MCF 10A (cell line): ENCODE data around the gene MLLT10. TPM values are rescaled to one million over a fixed set of nuclear protein-coding genes. Genes with fewer than 3 reads are reported as not detected.
A peak's percentile ranks its signal among the peaks of the same experiment; 100 is the strongest.
"Not testable (repeated sequence)": the region's sequence is repeated elsewhere in the genome, so short reads cannot be mapped to it uniquely, and the experiment has no call there.

Experiments
- BruUV-seq: library from RNA; stranded (reverse); fragments of 400-500 nt; replicated peaks from 2 replicates; lab custom pipeline; 2021; lab: Mats Ljungman, UMichigan
- CTCF ChIA-PET: fragments of 300-600 bp; sonication (Branson Sonifier 250); formaldehyde crosslinking; extraction: SDS; loops from one replicate; lab custom pipeline; 2021; ENCODE audit warnings: antibody characterized with exemption, inconsistent platforms; lab: Yijun Ruan, JAX
- POLR2A ChIA-PET: fragments of 300-600, 350-650 bp; sonication (Branson Sonifier 250); formaldehyde crosslinking; extraction: SDS; loops from one replicate; lab custom pipeline; 2020; ENCODE audit warnings: antibody characterized with exemption, inconsistent platforms; lab: Yijun Ruan, JAX
- DNase-seq: peaks from one replicate; pipeline ENCODE4 v3.0.0-alpha.2; 2018; ENCODE audit not compliant: unreplicated experiment
- H3K27ac Mint-ChIP-seq: one replicate; pipeline ENCODE4 v1.8.0; 2022; ENCODE audit warnings: mild to moderate bottlenecking, low read depth, mixed read lengths; ENCODE audit not compliant: unreplicated experiment
- H3K27me3 Mint-ChIP-seq: one replicate; pipeline ENCODE4 v1.8.0; 2022; ENCODE audit warnings: mixed read lengths; ENCODE audit not compliant: insufficient read depth, unreplicated experiment
- H3K36me3 Mint-ChIP-seq: one replicate; pipeline ENCODE4 v1.8.0; 2022; ENCODE audit warnings: mild to moderate bottlenecking, moderate library complexity, mixed read lengths; ENCODE audit not compliant: insufficient read depth, unreplicated experiment
- H3K4me1 Mint-ChIP-seq: one replicate; pipeline ENCODE4 v1.8.0; 2022; ENCODE audit warnings: mixed read lengths; ENCODE audit not compliant: insufficient read depth, unreplicated experiment
- H3K4me3 Mint-ChIP-seq: one replicate; pipeline ENCODE4 v1.8.0; 2022; ENCODE audit warnings: mild to moderate bottlenecking, moderate library complexity, mixed read lengths; ENCODE audit not compliant: unreplicated experiment
- H3K9me3 Mint-ChIP-seq: one replicate; pipeline ENCODE4 v1.8.0; 2022; ENCODE audit warnings: mixed read lengths; ENCODE audit not compliant: unreplicated experiment
- CTCF ChIP-seq: fragments of 200-600 bp; IDR thresholded peaks from one replicate; pipeline ENCODE4 v1.8.0; 2022; ENCODE audit warnings: antibody characterized with exemption, mild to moderate bottlenecking; ENCODE audit not compliant: unreplicated experiment
- intact Hi-C: fragments of 100-400 bp; cut with micrococcal nuclease; formaldehyde crosslinking; loops from 2 replicates; pipeline ENCODE4 v1.14.1; 2022
- total RNA-seq: library from RNA; stranded (reverse); gene quantifications from 2 replicates; pipeline ENCODE4 v1.2.3, GENCODE V29; 2022

The MLLT10 gene
- total RNA-seq, 1 experiment from 2014 or later: 47.5 TPM

GRCh38 chr10:21625623-21626229 is 91.7 kb downstream of the MLLT10 start:
- BruUV-seq: no TSS peak
- intact Hi-C loops: no loop called here
- Mint-ChIP-seq H3K27ac (peak overlapping the region; percentile 43), H3K27me3 (no peaks in the 10 kb centered on the region), H3K9me3 (no peaks in the 10 kb centered on the region), H3K4me3 (no peak overlapping the region), H3K36me3 (peaks cover 71% of the 10 kb centered on the region), H3K4me1 (peaks cover 10% of the 10 kb centered on the region)
- no peak for TF ChIP-seq CTCF
- POLR2A ChIA-PET: interaction anchor here (1.2 kb wide), 1 partner anchor 11 kb away, joined by 3 read pairs; no protein-coding TSS in a partner anchor
- DNase-seq: no peak
- CTCF ChIA-PET: interaction anchor here (1.6 kb wide), 1 partner anchor 9 kb away, joined by 4 read pairs; no protein-coding TSS in a partner anchor

GRCh38 chr10:21626457-21627161 is 92.6 kb downstream of the MLLT10 start:
- Mint-ChIP-seq H3K4me3 (no peak overlapping the region), H3K9me3 (no peaks in the 10 kb centered on the region), H3K27me3 (no peaks in the 10 kb centered on the region), H3K4me1 (peaks cover 14% of the 10 kb centered on the region), H3K36me3 (peaks cover 76% of the 10 kb centered on the region), H3K27ac (no peak overlapping the region)
- CTCF ChIA-PET: interaction anchor here (1.6 kb wide), 1 partner anchor 9 kb away, joined by 4 read pairs; no protein-coding TSS in a partner anchor
- intact Hi-C loops: no loop called here
- no TSS peak for BruUV-seq
- POLR2A ChIA-PET: interaction anchor here (1.2 kb wide), 1 partner anchor 12 kb away, joined by 3 read pairs; no protein-coding TSS in a partner anchor
- no peak for TF ChIP-seq CTCF
- peak; percentile 51 for DNase-seq

- H3K4me1 Mint-ChIP-seq: peaks cover 15% of the 10 kb centered on the region
- no peak for DNase-seq
- no peaks in the 10 kb centered on the region for H3K9me3 Mint-ChIP-seq
- H3K36me3 Mint-ChIP-seq: peaks cover 74% of the 10 kb centered on the region
- no peak overlapping the region for H3K27ac Mint-ChIP-seq
- TF ChIP-seq CTCF: no peak
- ChIA-PET CTCF (interaction anchor here (0.6 kb wide), 1 partner anchor 106 kb away, joined by 3 read pairs; no protein-coding TSS in a partner anchor), POLR2A (interaction anchor here (0.7 to 1.2 kb wide), 2 partner anchors 10 to 132 kb away, joined by 3 read pairs; no protein-coding TSS in a partner anchor)
- H3K27me3 Mint-ChIP-seq: no peaks in the 10 kb centered on the region
- no TSS peak for BruUV-seq
- intact Hi-C loops: no loop called here
- no peak overlapping the region for H3K4me3 Mint-ChIP-seq
Measured at GRCh38 chr10:21627331-21627730, 93.3 kb downstream of the MLLT10 start.

GRCh38 chr10:21628023-21628422 is 94.0 kb downstream of the MLLT10 start:
- Mint-ChIP-seq H3K4me3 (no peak overlapping the region), H3K27ac (peak overlapping the region; percentile 16), H3K9me3 (no peaks in the 10 kb centered on the region), H3K36me3 (peaks cover 67% of the 10 kb centered on the region), H3K27me3 (no peaks in the 10 kb centered on the region), H3K4me1 (peaks cover 15% of the 10 kb centered on the region)
- intact Hi-C loops: no loop called here
- no TSS peak for BruUV-seq
- DNase-seq: no peak
- POLR2A ChIA-PET: interaction anchor here (0.7 to 1.2 kb wide), 3 partner anchors 10 to 132 kb away, joined by 3 read pairs; no protein-coding TSS in a partner anchor
- TF ChIP-seq CTCF: no peak
- CTCF ChIA-PET: interaction anchor here (0.6 to 0.8 kb wide), 2 partner anchors 107 to 543 kb away, joined by 3 read pairs; no protein-coding TSS in a partner anchor

- H3K27ac Mint-ChIP-seq: not testable (repeated sequence)
Measured at GRCh38 chr10:21628645-21629044, 94.6 kb downstream of the MLLT10 start.

More at GRCh38 chr10:21628645-21629044, 94.6 kb downstream of the MLLT10 start:
- intact Hi-C loops, H3K9me3 Mint-ChIP-seq, BruUV-seq, H3K4me3 Mint-ChIP-seq, POLR2A ChIA-PET, DNase-seq, H3K27me3 Mint-ChIP-seq: not testable (repeated sequence)
- CTCF ChIA-PET: interaction anchor here (0.7 to 0.8 kb wide), 2 partner anchors 85 to 544 kb away, joined by 3 read pairs; no protein-coding TSS in a partner anchor
- Mint-ChIP-seq H3K4me1 (peaks cover 15% of the 10 kb centered on the region), H3K36me3 (peaks cover 64% of the 10 kb centered on the region)
